ENCODE measurements around the gene GNPNAT1.

The GNPNAT1 gene

GRCh38 chr14:52783206-52783605 is 8.2 kb downstream of the GNPNAT1 start:
- ChIA-PET CTCF (no interaction called here), POLR2A (no interaction called here)
- no peak for DNase-seq (ENCODE audit: extremely low spot score)
- no peak for TF ChIP-seq CTCF (IDR thresholded peaks at IDR 0.05; ENCODE audit: control extremely low read depth, extremely low read depth, low read depth, missing control alignments)

- ChIA-PET CTCF (no interaction called here), POLR2A (no interaction called here)
- no peak for DNase-seq (ENCODE audit: extremely low spot score)
- TF ChIP-seq CTCF (IDR thresholded peaks at IDR 0.05; ENCODE audit: control extremely low read depth, extremely low read depth, low read depth, missing control alignments), result no peak
These were observed 9.8 kb downstream of the GNPNAT1 start for GRCh38 chr14:52781629-52782028.

- ChIA-PET CTCF (no interaction called here), POLR2A (no interaction called here)
- DNase-seq (ENCODE audit: extremely low spot score), result no peak
- TF ChIP-seq CTCF (IDR thresholded peaks at IDR 0.05; ENCODE audit: control extremely low read depth, extremely low read depth, low read depth, missing control alignments), result no peak
These were observed 10.5 kb downstream of the GNPNAT1 start for GRCh38 chr14:52780893-52781292.

- TF ChIP-seq CTCF (IDR thresholded peaks at IDR 0.05; ENCODE audit: control extremely low read depth, extremely low read depth, low read depth, missing control alignments), result no peak
- DNase-seq (ENCODE audit: extremely low spot score), result no peak
- ChIA-PET POLR2A (no interaction called here), CTCF (no interaction called here)
These were observed 12.7 kb downstream of the GNPNAT1 start for GRCh38 chr14:52778702-52779101.

- CTCF ChIA-PET, result interaction anchor here (1.7 kb wide), 1 partner anchor 16 kb away, joined by 3 read pairs; no protein-coding TSS in a partner anchor
- POLR2A ChIA-PET, result no interaction called here
- no peak for TF ChIP-seq CTCF (IDR thresholded peaks at IDR 0.05; ENCODE audit: control extremely low read depth, extremely low read depth, low read depth, missing control alignments)
- DNase-seq (ENCODE audit: extremely low spot score), result no peak
These were observed 14.6 kb downstream of the GNPNAT1 start for GRCh38 chr14:52776816-52777215.

- CTCF ChIA-PET, result no interaction called here
These were observed 21.5 kb downstream of the GNPNAT1 start for GRCh38 chr14:52769887-52770286.

More at GRCh38 chr14:52769887-52770286, 21.5 kb downstream of the GNPNAT1 start:
- TF ChIP-seq CTCF (IDR thresholded peaks at IDR 0.05; ENCODE audit: control extremely low read depth, extremely low read depth, low read depth, missing control alignments), result no peak
- DNase-seq (ENCODE audit: extremely low spot score), result no peak
- POLR2A ChIA-PET, result no interaction called here
